AG10803 (cell line): ENCODE data around the gene GP1BA.

Experiments
- DNase-seq: peaks from one replicate; pipeline ENCODE4 v3.0.0; 2010; ENCODE audit warnings: low read depth
- H3K4me3 ChIP-seq: 2 replicates; pipeline ENCODE4 v1.5.1; 2011; ENCODE audit warnings: mild to moderate bottlenecking, low read length, control low read depth
- TF ChIP-seq, protein P1 (sequence below): conservative IDR thresholded peaks from 2 replicates; pipeline ENCODE4 v1.5.1; 2011; ENCODE audit warnings: mild to moderate bottlenecking, low read length, control low read depth, inconsistent platforms

GP1BA gene

GRCh38 chr17:4935650-4936049 is 3.6 kb downstream of the GP1BA start:
- no peak for DNase-seq
- TF ChIP-seq, protein P1, sequence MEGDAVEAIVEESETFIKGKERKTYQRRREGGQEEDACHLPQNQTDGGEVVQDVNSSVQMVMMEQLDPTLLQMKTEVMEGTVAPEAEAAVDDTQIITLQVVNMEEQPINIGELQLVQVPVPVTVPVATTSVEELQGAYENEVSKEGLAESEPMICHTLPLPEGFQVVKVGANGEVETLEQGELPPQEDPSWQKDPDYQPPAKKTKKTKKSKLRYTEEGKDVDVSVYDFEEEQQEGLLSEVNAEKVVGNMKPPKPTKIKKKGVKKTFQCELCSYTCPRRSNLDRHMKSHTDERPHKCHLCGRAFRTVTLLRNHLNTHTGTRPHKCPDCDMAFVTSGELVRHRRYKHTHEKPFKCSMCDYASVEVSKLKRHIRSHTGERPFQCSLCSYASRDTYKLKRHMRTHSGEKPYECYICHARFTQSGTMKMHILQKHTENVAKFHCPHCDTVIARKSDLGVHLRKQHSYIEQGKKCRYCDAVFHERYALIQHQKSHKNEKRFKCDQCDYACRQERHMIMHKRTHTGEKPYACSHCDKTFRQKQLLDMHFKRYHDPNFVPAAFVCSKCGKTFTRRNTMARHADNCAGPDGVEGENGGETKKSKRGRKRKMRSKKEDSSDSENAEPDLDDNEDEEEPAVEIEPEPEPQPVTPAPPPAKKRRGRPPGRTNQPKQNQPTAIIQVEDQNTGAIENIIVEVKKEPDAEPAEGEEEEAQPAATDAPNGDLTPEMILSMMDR = no peak
- no peak overlapping the region for H3K4me3 ChIP-seq

DNA sequence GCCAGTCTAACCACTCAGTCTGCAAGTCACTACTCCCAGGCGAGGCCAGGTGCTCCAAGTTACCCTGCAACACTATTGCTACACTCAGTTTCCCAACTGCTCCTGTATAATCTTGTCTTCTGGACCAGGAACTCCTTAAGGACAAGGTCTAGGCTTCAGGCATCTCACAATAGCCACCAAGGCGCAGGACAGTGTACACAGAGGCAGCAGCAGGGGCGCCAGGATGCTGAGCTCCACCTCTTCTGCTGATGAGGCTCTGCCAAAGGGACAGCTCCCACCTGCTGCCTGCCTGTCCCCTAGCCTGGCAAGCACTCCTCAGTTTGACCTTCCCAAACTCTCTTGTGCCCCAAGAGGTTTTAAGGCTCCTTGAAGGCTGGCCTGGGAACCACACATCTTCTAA is 4.4 kb downstream of the GP1BA start:
- no peak for DNase-seq
- TF ChIP-seq, protein P1 = no peak
- no peak overlapping the region for H3K4me3 ChIP-seq

GRCh38 chr17:4937553-4937952 is 5.5 kb downstream of the GP1BA start:
- no peak overlapping the region for H3K4me3 ChIP-seq
- DNase-seq = no peak
- TF ChIP-seq, protein P1 = no peak

- TF ChIP-seq, protein P1 = no peak
- DNase-seq = no peak
- H3K4me3 ChIP-seq = no peak overlapping the region
These were observed 6.0 kb downstream of the GP1BA start for GRCh38 chr17:4938069-4938491.

GRCh38 chr17:4938688-4939545 is 6.8 kb downstream of the GP1BA start:
- TF ChIP-seq, protein P1 = no peak; the same call in 1 of the 2 replicates
- peak overlapping the region; percentile 89 for H3K4me3 ChIP-seq
- DNase-seq = no peak

GRCh38 chr17:4939546-4939795 is 7.4 kb downstream of the GP1BA start:
- TF ChIP-seq, protein P1 = no peak
- DNase-seq = no peak
- H3K4me3 ChIP-seq = peak overlapping the region; percentile 89

- TF ChIP-seq, protein P1 = no peak
- peak within 1 kb of the TSS; percentile 89 for H3K4me3 ChIP-seq
- DNase-seq = peak; percentile 100
These were observed 7.9 kb downstream of the GP1BA start, which contains the start of the genes RNF167 and SLC25A11 for GRCh38 chr17:4939796-4940554. TSS of gene RNF167 (plus strand) at chr17:4940268. CDS start at chr17:4940910, 642 bp downstream. TSS of gene SLC25A11 (minus strand) at chr17:4940046. CDS start at chr17:4939910, 136 bp downstream.
